Stimulated activated CD4-positive, alpha-beta T cell treated with anti-CD3 and anti-CD28 coated beads, Interleukin-12 subunit alpha, Interleukin-12 subunit beta, amount 100 ng/mL, for 48 hours (primary cell): ENCODE measurements around the gene TXNL1.
A peak's percentile ranks its signal among the peaks of the same experiment; 100 is the strongest.
"Not testable (repeated sequence)": the region's sequence is repeated elsewhere in the genome, so short reads cannot be mapped to it uniquely, and the experiment has no call there.

ENCODE experiments used
- DNase-seq, 3 donors: peaks; one replicate each; pipeline ENCODE4 v3.0.0-alpha.2; 2020; ENCODE audit warnings: low read depth in 2 of 3, low spot score in 1 of 3

The TXNL1 gene

DNA sequence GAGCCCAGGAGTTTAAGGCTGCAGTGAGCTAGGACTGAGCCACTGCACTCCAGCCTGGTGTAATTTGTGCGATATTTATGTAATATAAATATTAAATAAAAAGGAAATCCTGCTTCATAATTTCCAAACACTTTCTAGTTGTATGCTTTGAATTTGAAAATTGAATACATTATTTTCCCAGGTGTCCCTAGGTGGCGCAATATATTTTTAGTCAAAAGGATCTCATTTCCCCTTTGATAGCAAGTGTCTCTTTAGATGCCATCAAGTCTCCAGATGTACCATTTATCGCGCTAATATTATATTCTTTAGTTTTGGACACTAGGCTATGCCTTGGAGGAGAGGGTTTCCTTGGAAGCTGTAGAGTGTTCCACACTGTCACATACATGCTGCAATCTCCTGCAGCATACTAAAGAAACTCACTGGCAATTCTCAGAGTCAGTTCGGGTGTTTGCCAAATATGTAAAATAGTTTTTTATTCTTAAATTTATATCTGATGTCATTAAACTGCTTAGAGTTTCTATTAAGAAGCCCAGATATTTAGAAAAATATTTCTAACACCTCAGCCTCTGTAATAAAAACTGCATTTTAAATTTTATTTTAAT lies 7.1 kb upstream of the TXNL1 start:
- no peak for DNase-seq

DNA sequence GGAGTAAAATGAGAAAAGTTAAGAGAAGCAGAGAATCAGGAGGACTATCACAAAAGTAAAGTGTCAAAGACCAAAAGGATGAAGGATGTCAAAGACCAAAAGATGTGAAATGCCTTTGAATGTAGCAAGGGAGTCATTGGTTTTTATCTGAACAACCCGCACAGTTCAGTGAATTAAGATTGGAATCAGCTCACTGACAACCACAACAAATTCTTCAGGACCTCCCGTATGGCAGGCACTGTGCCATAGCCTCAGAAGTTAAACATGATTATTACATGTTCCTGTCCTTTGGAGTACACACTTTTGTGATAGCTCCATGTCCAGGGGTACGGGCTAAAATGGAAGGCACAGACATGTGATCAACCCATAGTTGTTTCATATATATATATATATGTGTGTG lies 5.0 kb upstream of the TXNL1 start:
- no peak for DNase-seq

DNA sequence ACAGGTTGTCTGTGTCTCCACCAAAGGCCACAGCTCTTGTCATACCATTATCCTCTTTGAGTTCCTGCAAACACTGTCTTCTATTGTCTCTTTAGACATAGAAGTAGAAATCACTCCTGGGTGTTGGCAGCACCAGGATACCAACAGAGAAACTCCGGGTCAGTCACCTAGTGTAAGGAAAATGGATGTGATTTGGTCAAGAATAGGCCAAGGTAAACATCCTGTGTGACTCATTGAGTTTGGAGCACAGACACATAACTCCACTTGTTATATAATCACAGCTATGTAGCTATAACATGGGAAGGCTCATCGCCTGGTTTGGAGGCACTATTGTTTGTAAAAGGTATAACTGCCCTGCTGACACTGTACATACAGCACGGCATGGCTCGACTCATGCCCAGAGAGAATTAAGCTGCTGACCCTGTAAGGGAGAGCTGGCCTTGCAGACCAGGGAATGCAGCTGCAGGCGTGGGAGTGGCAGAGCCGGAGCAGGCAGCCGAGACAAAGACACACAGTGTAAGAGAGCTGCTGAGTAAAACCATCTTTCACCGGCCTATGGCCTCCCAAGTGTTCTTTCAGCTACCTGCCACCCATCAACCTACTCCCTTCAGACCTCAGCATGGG lies 3.4 kb upstream of the TXNL1 start:
- DNase-seq = no peak

DNA sequence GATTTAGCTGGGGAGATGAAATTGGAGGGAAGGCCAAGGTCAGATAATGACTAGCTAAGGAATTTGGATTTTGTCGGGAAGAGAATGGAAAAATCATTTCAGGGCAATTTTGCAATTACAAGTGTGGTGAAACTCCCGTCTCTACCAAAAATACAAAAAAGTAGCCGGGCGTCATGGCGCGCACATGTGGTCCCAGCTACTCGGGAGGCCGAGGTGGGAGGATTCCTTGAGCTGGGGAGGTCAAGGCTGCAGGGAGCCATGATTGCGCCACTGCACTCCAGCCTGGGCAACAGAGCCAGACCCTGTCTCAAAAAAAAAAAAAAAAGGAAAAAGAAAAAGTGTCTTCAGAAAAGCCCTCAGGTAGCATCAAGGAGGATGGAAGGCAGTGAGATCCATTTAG lies 1.2 kb upstream of the TXNL1 start:
- no peak for DNase-seq

DNA sequence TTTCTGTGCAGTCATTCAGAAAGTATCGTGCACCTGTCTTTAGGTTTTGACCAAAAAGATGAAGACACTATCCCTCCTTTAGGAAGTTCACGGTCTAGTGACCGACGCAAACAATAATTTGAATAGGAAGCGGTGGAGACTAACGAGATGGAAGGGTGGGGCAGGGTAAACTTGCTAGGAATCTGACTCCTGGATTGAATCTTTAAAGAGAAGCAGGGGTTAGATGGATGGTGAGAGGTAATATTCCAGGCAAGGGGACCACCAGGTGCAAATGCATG lies 651 bp upstream of the TXNL1 start:
- no peak for DNase-seq

DNA sequence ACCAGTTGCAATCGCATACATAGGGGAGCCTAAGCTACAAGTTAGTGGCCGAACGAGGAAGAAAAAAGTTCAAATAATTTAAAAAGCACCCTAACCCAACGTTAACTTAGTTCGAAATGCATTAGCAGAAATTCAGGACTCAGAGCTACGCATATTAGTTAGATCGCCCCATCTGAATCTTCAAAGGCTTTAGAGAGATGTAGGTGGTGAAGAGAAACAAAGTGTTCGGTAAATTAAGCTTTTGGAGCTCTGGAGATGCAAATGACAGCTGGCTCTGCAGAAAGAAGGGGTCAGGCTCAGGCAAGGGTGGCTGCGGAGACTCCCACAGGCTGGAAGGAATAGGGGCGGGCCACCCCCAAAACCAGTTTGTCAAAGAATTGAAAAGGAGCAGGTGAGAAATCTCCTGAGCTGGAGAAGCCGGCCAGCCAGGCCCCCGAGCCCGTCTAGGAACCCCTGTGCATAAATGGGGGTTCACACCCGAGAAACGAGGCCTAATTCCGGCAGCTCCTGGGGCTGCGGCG lies 621 bp downstream of the TXNL1 start:
- DNase-seq = no peak

DNA sequence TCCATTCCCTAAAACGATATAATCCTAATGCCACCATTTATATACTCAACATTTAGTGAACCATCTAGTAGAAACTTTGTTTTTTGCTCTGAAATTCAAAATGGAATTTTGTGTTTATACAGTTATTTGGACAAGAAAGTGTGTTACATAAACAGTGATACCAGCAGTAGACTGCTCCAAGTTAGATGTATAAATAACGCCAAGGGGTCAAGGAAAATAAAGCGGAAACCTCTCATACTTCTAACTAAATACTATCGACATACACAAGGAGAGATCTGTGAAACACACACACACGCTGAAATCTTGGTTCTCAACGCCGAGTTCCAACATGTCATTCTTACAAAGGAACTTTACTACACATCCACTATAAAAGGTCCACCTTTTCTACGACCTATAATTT lies 1.2 kb downstream of the TXNL1 start:
- DNase-seq = no peak

DNA sequence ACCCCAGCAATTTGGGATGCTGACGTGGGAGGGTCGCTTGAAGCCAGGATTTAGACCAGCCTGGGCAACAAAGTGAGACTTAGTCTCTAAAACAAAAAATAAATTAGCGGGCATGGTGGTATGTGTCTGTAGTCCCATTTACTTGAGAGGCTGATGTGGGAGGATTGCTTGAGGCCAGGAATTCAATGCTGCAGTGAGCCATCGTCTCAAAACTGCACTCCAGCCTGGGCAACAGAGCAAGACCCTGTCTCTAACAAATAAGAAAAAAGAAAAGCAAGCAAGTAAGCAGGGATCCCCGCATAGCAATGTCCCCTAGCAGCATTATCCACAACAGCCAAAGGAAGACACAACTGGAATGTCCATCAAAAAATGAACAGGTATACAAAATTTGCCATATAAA lies 3.4 kb downstream of the TXNL1 start:
- no peak for DNase-seq

DNA sequence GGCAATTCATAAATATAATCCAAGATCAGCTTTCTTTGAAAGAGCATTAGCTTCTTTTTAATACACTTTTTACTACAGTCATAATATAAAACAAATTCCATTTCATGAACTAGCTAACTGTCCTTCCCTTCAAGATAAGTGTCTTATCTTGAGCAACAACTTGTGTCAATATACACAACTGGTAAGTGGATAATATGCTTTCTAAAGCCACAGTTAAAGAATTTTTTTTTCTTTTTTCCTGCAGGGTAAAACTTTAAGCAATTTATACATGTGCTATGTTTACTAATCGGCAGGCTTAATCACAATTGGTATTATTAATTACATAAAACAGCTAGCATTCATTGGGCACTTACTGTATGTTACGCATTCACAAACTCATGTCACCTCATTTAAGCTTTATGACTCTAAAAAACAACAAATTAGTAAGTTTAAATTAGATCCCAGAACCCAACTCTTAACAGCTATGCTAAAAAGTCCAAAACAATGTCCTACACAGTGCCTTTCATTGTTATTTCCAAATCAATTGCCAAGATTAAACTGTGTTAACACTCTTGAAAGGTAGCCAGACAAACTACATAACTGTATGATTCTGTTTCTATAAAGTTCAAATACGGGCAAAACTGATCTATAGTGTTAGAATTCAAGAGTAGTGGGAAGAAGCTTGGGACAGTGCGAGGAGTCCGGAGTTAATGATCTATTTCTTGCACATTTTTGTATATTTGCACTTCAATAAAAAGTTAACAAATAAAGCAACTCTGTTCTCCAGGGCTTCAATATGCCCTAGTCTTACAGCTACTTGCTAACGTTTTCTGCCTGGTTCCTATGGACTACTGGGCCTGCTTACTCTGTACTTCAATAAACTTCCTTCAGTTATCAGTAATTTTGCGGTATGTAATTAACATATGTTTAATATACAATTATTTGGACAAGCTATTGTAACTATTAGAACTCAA lies 6.0 kb downstream of the TXNL1 start:
- DNase-seq = no peak

DNA sequence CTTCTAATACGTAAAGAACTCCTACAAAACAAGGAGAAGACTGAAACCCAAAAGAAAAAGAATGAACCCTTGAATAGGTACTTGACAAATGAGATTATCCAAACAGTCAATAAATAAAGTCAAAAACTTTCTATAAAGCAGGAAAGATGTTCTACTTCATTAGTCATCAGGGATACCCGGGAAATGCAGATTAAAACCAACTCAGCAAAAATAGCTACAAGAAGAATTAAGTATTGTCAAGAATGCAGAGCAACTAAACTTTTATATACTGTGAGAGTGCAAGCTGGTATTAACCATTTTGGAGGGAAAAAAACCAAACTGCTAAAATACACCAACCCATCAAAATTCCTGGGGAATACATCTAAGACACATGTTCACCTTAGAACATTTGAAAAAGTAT lies 10.4 kb downstream of the TXNL1 start:
- no peak for DNase-seq

DNA sequence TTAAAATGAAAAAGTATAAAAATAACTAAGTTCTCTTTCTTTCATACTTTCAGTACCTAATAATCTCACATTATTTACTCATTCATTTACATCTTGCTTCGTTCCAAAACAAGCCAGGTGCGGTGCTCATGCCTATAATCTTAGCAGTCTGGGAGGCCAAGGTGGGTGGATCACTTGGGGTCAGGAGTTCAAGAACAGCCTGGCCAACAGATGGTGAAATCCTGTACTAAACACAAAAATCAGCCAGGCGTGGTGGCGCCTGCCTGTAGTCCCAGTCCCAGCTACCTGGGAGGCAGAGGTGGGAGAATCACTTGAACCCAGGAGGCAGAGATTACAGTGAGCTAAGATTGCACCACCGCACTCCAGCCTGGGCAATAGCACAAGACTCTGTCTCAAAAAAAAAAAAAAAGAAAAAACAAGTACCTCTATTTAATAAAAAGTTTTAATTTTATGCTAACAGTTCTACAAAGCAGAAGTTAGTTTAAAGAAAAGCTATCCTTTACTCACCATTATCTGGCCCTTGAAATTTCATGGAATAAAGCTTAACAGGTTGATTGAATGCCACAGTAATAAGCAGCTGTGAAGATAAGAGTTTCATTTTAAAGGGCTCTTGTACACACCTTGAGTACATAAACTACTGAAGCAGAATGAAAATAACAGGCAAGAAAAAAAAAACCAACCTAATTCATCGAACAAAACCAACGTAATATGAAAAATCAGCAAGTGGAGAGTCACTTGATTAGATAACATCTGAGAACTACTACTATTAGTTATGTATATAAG lies 22.5 kb downstream of the TXNL1 start:
- DNase-seq = no peak

DNA sequence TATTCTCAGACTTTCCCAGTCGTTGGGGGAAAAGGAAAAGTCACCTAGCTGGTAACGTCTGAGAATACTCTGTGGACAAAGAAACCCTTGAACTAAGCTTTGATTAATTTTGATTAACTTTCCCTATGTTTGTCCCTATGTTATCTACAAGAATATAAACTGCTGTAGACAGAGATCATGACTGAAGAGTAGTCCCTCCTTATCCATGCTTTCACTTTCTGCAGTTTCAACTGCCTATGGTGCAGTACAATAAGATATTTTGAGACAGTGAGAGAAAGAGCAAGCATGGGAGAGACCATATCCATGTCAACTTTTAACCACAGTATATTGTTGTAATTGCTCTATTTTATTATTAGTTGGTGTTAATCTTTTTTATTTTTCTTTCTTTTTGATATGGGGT lies 31.8 kb downstream of the TXNL1 start:
- no peak for DNase-seq

DNA sequence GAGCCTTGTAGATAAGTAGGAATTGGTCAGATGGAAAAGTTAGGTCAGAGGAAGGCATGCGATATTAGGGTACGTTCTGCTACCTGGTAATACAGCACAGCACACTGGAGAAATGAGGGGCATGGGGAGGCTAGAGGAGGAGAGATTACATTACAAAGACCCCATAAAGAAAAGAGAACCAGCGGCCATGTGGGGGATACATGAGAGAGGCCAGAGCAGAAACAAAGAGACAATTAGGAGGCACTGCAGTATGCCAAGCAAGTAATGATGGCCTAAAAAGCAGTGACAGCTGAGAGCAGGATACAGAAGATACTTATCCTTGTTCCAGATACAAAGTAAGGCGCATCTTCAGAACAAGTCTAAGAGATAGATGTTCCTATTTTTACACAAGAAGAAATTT lies 40.0 kb downstream of the TXNL1 start:
- DNase-seq = no peak

DNA sequence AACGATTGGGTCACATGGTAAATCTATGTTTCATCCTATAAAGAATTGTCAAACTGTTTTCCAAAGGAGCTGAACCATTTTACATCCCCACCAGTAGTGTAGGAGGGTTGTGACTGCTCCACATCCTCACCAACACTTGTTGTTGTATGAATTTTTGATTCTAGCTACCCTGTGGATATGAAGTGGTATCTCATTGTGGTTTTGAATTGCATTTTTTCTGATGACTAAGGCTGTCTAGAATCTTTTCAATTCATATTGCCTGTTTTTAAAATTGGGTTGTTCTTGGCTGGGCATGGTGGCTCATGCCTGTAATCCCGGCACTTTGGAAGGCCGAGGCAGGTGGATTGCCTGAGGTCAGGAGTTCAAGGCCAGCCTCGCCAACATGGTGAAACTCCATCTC lies 44.5 kb downstream of the TXNL1 start:
- DNase-seq = no peak

DNA sequence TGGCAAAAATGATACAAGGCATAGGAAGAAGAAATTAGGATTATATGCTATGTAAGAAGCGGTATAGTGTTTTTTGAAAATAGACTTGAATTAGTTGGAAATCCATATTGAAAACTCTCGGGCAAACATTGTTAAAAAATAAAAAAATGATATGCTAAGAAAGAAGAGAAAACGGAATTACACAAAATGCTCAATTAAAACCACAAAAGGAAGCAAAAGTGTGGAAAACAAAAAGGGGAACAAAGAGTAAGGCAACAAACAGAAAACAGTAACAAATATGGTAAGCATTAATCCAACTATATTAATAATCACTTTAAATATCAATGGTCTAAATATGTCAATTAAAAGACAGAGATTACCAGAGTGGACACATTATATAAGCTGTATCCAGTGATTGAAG lies 58.4 kb downstream of the TXNL1 start:
- DNase-seq = no peak

DNA sequence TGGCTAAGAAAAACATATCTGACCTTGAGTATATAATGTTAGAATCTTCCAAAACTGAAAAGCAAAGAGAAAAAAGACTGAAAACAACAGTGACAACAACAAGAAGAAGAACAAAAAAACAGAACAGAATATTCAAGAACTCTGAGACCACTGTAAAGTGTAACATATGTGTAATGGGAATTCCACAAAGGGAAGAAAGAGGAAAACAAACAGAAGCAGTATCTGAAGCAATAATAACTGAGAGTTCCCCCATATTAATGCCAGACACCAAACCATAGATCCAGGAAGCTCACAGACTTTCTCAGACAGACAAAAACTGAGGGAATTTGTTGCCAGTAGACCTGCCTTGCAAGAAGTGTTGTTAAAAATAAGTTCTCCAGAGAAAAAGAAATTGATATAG lies 58.9 kb downstream of the TXNL1 start:
- no peak for DNase-seq

DNA sequence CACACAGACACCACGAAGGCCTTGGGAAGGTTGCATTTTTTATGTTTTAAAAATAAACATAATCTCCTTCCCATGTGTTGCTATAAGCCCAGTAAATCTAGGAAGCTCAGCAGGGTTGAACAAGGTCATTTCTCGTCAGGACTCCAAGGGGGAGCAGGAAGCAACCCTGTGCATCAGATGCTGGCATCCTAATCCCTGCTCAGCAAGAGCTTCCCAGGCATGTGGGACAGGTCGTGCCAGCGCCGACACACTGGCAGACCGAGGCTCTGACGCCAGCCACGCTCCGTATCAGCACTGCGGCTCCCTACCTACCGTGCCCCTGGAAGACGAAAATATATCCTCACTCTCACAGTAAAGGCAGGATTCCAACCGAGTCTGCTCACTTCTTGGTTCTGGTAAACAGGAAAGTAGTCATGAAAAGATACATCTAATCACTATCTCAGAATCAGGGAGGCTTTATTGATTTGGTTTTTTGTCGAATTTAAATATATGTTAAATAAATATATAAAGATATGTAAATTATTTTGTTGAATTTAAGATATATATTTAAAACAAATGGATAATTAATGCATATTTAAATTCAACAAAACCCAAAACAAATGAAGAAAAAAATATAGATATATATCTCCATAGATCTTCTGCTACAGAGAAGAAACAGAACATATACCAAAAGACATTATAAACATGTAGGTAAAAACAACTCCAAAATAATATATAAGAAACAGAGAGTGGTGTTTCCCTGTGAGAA lies 61.4 kb downstream of the TXNL1 start:
- no peak for DNase-seq

DNA sequence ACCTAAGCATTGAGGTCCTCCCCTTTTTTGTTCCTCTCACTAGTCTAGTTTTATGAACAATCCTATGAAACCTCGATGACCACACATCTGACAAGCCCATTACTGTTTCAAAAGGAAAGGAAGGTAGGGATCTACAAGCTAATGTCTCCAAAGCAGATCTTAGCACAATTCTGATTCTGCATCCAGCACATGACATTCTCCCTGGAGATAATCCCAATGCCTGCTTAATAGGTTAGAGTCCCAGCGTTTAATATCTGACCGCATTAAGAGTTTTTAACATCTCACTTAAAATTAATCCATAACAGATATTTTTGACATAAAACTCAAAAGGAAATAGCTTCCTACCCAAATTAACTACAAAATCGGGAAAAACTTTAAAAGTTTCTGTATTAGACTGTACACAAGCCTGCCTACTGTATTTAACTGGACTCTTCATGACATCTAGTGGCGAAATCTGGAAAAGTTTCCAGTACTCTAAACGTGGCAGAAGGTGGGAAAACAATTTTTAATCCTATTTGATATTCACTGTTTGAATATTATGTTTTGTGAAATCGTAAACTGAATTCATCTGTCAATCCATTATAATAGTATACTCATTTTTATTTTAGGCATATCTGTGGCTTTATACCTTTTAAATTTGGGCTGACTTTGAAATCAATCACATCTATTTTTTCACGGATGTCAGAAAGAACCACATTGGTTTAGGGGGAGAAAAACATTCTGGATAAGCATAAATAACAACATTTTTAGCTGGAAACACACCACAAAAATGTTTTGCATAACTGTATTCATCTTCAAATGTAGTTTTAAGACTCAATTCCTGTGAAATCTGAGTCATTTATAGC lies 62.4 kb downstream of the TXNL1 start:
- DNase-seq = peak in 1 of 3 donors; percentile 23

DNA sequence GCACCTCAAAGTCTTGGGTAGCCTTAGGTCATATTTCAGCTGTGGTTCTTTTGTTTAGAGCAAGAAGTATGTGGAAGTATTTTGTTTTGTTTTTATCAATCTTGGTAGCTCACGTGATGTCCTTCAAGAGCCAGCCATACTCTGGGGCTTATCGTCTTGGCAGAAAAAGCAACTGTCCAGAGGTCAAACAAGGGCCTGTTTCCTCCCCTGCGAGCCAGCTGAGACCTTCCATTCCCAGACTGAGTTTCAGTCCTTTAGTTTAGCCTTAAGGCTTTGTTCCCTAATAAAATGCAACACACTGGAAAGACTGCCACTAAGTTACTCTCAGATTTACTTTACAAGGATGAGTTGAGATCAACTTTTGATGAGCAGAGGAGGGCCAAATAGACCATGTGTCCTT lies 63.5 kb downstream of the TXNL1 start:
- DNase-seq = no peak

DNA sequence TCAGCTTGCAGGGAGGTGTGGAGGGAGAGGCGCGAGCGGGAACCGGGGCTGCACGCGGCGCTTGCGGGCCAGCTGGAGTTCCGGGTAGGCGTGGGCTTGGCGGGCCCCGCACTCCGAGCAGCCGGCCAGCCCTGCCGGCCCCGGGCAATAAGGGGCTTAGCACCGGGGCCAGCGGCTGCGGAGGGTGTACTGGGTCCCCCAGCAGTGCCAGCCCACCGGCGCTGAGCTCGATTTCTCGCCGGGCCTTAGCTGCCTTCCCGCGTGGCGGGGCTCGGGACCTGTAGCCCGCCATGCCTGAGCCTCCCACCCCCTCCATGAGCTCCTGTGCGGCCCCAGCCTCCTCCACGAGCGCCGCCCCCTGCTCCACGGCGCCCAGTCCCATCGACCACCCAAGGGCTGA lies 66.1 kb downstream of the TXNL1 start:
- DNase-seq = not testable (repeated sequence)
